Kidney (tissue), 14 donors: Measurements from ENCODE around the gene CSTB. TPM values are rescaled to one million over a fixed set of nuclear protein-coding genes. Genes with fewer than 3 reads are reported as not detected.

Experiments used
- DNase-seq, 5 donors: peaks; one replicate each; pipeline ENCODE4 v3.0.0-alpha.2; 2013 to 2020
- FAIRE-seq: peaks from 2 replicates; lab custom pipeline; 2012; peaks lifted over from hg19 to GRCh38; lab: Jason Lieb, UNC
- H3K27ac ChIP-seq, 2 donors: one replicate each; pipeline ENCODE4 v1.7.0; 2013; ENCODE audit warnings: low read depth in 2 of 2, low read length in 2 of 2, inconsistent platforms in 1 of 2
- H3K27me3 ChIP-seq: one replicate; pipeline ENCODE4 v1.7.1; 2013; ENCODE audit warnings: low read length, inconsistent platforms; ENCODE audit not compliant: control insufficient read depth, insufficient read depth
- H3K36me3 ChIP-seq, 3 donors: one replicate each; pipeline versions ENCODE4 v1.7.0 to v1.7.1; 2013; ENCODE audit warnings: low read length in 3 of 3, control low read depth in 1 of 3, inconsistent platforms in 1 of 3; ENCODE audit not compliant: insufficient read depth in 3 of 3, control insufficient read depth in 2 of 3
- H3K4me1 ChIP-seq, 3 donors: one replicate each; pipeline versions ENCODE4 v1.7.0 to v1.7.1; 2013; ENCODE audit warnings: low read length in 3 of 3, inconsistent platforms in 1 of 3, low read depth in 1 of 3; ENCODE audit not compliant: control insufficient read depth in 2 of 3, insufficient read depth in 2 of 3
- H3K4me3 ChIP-seq, 3 donors: one replicate each; pipeline versions ENCODE4 v1.7.0 to v1.8.1; 2013; ENCODE audit warnings: low read length in 3 of 3, control low read depth in 1 of 3, inconsistent platforms in 1 of 3
- H3K9ac ChIP-seq, 3 donors: one replicate each; pipeline versions ENCODE4 v1.7.0 to v1.7.1; 2013; ENCODE audit warnings: low read length in 3 of 3, control low read depth in 1 of 3, inconsistent platforms in 1 of 3
- H3K9me3 ChIP-seq, 3 donors: one replicate each; pipeline versions ENCODE4 v1.7.0 to v1.7.1; 2013; ENCODE audit warnings: low read length in 3 of 3, control low read depth in 1 of 3, inconsistent platforms in 1 of 3; ENCODE audit not compliant: control insufficient read depth in 2 of 3, insufficient read depth in 1 of 3
- CTCF ChIP-seq: IDR thresholded peaks from 3 replicates; pipeline ENCODE4 v1.5.1; 2012; ENCODE audit warnings: mild to moderate bottlenecking, moderate library complexity, borderline replicate concordance; ENCODE audit not compliant: insufficient read depth; ENCODE audit errors: extremely low read depth
- intact Hi-C: fragments of 100-400 bp; cut with DNase I; formaldehyde crosslinking; loops from one replicate; pipeline ENCODE4 v1.11.1; 2022
- polyA plus RNA-seq: library from polyadenylated mRNA; stranded (reverse); fragments of 350-450 nt; fragmentation: Illumina TruSeq; extraction: RNeasy Lipid Tissue Mini Kit (QIAGEN cat#74804); gene quantifications from one replicate; pipeline ENCODE4 v1.2.3, GENCODE V29; 2014; ENCODE audit warnings: low read depth, low replicate concordance; ENCODE audit not compliant: insufficient read depth
- total RNA-seq: library from RNA; stranded (reverse); fragmentation: NEBNext Ultra II Directional; extraction: Animal tissue kit (Norgen Biotek cat#: 25700); gene quantifications from one replicate; pipeline ENCODE4 v1.2.1, GENCODE V29; 2021
- donor health status: control.
- donor health status: control.
- donor health status: control.
- donor health status: control.
- donor health status: control.
- donor health status: DM: yes; HTN: yes; CAD: no.
- donor health status: Normal renal cell carcinoma (clear cell type).

The CSTB gene
- total and polyA plus RNA-seq, 2 donors from 2014 or later: 74.5 to 97.8 TPM

GRCh38 chr21:43766734-43767497, 9.2 kb downstream of the CSTB start:
- Histone ChIP-seq H3K9me3 (peaks cover 0 to 2% (median 0%) of the 10 kb centered on the region in 3 donors), H3K9ac (peak overlapping the region in 1 of 3 donors; percentile 7), H3K36me3 (peaks cover 0 to 4% (median 0%) of the 10 kb centered on the region in 3 donors), H3K27ac (no peak overlapping the region), H3K27me3 (no peaks in the 10 kb centered on the region), H3K4me3 (no peak overlapping the region), H3K4me1 (peaks cover 0 to 11% (median 0%) of the 10 kb centered on the region in 3 donors)
- DNase-seq (peak in 1 of 5 donors; percentile 61), FAIRE-seq (no peak)
- intact Hi-C loops: no loop called here
- TF ChIP-seq CTCF: no peak

- Histone ChIP-seq H3K4me3 (no peak overlapping the region), H3K4me1 (peaks cover 0 to 11% (median 0%) of the 10 kb centered on the region in 3 donors), H3K27me3 (no peaks in the 10 kb centered on the region), H3K9me3 (peaks cover 0 to 2% (median 0%) of the 10 kb centered on the region in 3 donors), H3K9ac (no peak overlapping the region), H3K36me3 (peaks cover 0 to 5% (median 4%) of the 10 kb centered on the region in 3 donors), H3K27ac (no peak overlapping the region)
- no peak for TF ChIP-seq CTCF
- FAIRE-seq (no peak), DNase-seq (no peak)
- intact Hi-C loops: no loop called here
Measured at GRCh38 chr21:43764576-43765495, 11.3 kb downstream of the CSTB start.

GRCh38 chr21:43763901-43764523, 12.1 kb downstream of the CSTB start:
- peaks cover 0 to 11% (median 0%) of the 10 kb centered on the region in 3 donors for H3K4me1 ChIP-seq
- H3K4me3 ChIP-seq: no peak overlapping the region
- FAIRE-seq (no peak), DNase-seq (no peak)
- H3K27ac ChIP-seq: no peak overlapping the region
- intact Hi-C loops: no loop called here
- H3K36me3 ChIP-seq: peaks cover 0 to 5% (median 5%) of the 10 kb centered on the region in 3 donors
- TF ChIP-seq CTCF: no peak
- H3K27me3 ChIP-seq: no peaks in the 10 kb centered on the region
- peaks cover 0 to 2% (median 0%) of the 10 kb centered on the region in 3 donors for H3K9me3 ChIP-seq
- H3K9ac ChIP-seq: no peak overlapping the region
